ENCODE measurements around the gene CDIP1.

GRCh38 chr16:4519274-4520058 lies 19.1 kb downstream of the CDIP1 start:
- TF ChIP-seq CTCF (IDR thresholded peaks at IDR 0.05) = no peak
- TF ChIP-seq POLR2A (IDR thresholded peaks at IDR 0.05; ENCODE audit: low read depth) = no peak
- TF ChIP-seq POLR2AphosphoS5 (IDR thresholded peaks at IDR 0.05) = no peak

Data from esophagus muscularis mucosa (tissue), 3 donors.